Activated T-cell treated with anti-CD3 and anti-CD28 coated beads, Interleukin-2, amount 50 U/mL, for 24 hours (primary cell): ENCODE measurements around the gene DCST2.
A peak's percentile ranks its signal among the peaks of the same experiment; 100 is the strongest.

Experiments
- DNase-seq: peaks from one replicate; pipeline ENCODE4 v3.0.0-alpha.2; 2020
- H3K27ac Mint-ChIP-seq: 2 replicates; pipeline ENCODE4 v1.8.0; 2020; ENCODE audit warnings: mild to moderate bottlenecking, mixed read lengths
- H3K27me3 Mint-ChIP-seq: 2 replicates; pipeline ENCODE4 v1.8.0; 2020; ENCODE audit warnings: mixed read lengths
- H3K36me3 Mint-ChIP-seq: 2 replicates; pipeline ENCODE4 v1.8.0; 2020; ENCODE audit warnings: low read depth, mixed read lengths
- H3K4me1 Mint-ChIP-seq: 2 replicates; pipeline ENCODE4 v1.8.0; 2020; ENCODE audit warnings: low read depth, mixed read lengths
- H3K4me3 Mint-ChIP-seq: 2 replicates; pipeline ENCODE4 v1.8.0; 2020; ENCODE audit warnings: mild to moderate bottlenecking, moderate library complexity, mixed read lengths
- H3K9me3 Mint-ChIP-seq: 2 replicates; pipeline ENCODE4 v1.8.0; 2020; ENCODE audit warnings: mixed read lengths

The DCST2 gene

DNA sequence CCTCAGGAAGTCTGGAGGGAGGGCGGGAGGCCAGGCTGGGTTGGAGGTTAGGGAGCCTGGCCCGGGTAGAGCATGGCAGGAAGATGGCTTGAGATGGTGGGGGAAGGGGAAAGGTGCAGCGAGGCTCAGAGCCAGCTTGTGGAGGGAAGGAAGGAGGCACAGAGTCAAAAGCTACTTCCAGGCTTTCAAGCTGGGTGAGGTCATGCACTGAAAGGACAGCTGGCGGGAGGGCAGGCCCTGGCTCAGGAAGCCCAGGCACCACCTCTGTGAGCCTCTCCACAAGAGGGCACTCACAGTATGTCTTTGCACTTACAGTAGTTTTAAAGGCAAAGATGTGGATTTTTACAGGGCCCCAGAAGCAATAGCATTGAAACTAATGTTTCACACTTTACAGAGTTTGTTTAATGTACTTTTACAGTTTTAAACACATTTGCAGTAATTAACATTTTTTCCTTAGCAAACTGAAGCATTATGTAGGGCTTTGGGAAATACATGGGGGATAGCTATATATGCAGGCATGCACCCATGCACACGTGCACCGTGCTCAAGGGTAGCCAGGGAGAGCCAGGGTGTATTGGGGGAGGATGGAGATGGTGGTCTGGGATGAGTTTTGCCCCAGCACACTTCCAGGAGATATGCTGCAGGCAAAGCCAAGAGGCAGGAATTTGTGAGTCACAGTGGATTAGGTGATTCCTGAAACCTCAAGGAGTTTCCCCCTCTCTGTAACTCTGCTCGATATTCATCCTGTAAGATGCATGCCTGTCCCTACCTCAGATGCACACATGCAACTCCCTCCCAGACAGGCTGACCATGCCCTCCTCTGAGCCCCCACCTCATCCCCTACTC lies 11.5 kb upstream of the DCST2 start:
- Mint-ChIP-seq H3K36me3 (no peaks in the 10 kb centered on the region), H3K27ac (no peak overlapping the region), H3K4me1 (peaks cover 12% of the 10 kb centered on the region)

DNA sequence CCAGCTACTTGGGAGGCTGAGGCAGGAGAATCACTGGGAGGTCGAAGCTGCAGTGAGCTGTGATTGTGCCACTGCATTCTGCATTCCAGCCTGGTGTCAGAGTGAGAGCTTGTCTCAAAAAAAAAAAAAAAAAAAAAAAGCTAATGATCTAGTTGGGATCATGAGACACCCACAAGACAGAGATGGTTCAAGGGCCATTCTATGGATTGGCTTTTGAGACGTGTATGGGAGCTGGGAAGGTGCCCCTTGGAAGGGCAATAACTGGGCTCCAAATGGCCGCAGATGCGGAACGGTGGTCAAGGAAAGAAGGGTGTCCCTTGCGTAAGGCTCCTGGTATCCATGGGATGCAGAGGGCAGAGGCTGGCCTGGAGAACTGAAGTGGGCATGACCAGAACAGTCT lies 10.8 kb upstream of the DCST2 start:
- no peak for DNase-seq
- H3K9me3 Mint-ChIP-seq = no peaks in the 10 kb centered on the region
- no peaks in the 10 kb centered on the region for H3K36me3 Mint-ChIP-seq
- peaks cover 7% of the 10 kb centered on the region for H3K4me1 Mint-ChIP-seq
- H3K4me3 Mint-ChIP-seq = no peak overlapping the region
- no peak overlapping the region for H3K27ac Mint-ChIP-seq
- H3K27me3 Mint-ChIP-seq = no peaks in the 10 kb centered on the region

More for the DNA sequence above, 11.5 kb upstream of the DCST2 start:
- DNase-seq = peak; percentile 55
- Mint-ChIP-seq H3K27me3 (no peaks in the 10 kb centered on the region), H3K9me3 (no peaks in the 10 kb centered on the region), H3K4me3 (no peak overlapping the region)

DNA sequence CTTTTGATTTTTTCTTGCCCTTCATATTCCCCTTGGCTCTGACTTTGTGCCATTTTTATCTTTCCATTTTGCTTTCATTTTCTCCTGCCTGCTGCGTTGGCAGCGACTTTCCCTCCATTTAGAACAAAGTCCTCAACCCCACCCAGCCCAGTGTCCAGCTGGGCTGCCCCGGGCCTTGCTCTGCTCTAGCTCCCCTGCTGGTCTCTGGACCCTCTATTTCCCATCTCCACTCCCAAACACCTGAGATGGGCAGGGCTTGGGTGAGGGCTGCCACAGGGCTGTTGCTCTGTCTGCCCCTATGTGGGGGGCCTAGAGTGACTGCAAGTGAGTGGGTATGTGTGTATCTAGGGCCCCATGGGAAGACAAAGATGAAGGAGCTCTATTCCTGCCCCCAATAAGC lies 10.2 kb upstream of the DCST2 start:
- no peak overlapping the region for H3K4me3 Mint-ChIP-seq
- no peaks in the 10 kb centered on the region for H3K9me3 Mint-ChIP-seq
- H3K27ac Mint-ChIP-seq = no peak overlapping the region
- H3K27me3 Mint-ChIP-seq = no peaks in the 10 kb centered on the region
- H3K4me1 Mint-ChIP-seq = peaks cover 7% of the 10 kb centered on the region
- H3K36me3 Mint-ChIP-seq = no peaks in the 10 kb centered on the region
- DNase-seq = no peak

DNA sequence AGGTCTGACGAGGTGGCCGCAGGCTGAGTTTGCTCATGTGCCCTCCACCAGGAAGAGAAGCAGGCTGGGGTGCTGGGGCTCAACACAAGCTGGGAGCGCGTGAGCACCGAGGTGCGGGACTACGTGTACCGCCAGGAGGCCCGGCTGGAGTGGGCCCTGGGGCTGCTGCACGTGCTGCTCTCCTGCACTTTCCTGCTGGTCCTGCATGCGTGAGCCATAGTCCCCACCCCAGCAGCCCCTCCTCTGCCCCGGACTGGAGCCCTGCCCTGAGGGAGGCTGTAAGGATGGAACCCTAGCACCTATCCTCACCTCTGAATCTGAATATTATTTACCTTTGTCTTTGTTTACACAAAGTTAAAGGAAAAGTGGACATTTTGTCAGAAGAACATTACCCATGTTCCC lies 9.7 kb upstream of the DCST2 start:
- Mint-ChIP-seq H3K4me1 (peaks cover 7% of the 10 kb centered on the region), H3K27me3 (peaks cover 2% of the 10 kb centered on the region), H3K4me3 (no peak overlapping the region), H3K27ac (no peak overlapping the region), H3K36me3 (no peaks in the 10 kb centered on the region), H3K9me3 (no peaks in the 10 kb centered on the region)
- no peak for DNase-seq

DNA sequence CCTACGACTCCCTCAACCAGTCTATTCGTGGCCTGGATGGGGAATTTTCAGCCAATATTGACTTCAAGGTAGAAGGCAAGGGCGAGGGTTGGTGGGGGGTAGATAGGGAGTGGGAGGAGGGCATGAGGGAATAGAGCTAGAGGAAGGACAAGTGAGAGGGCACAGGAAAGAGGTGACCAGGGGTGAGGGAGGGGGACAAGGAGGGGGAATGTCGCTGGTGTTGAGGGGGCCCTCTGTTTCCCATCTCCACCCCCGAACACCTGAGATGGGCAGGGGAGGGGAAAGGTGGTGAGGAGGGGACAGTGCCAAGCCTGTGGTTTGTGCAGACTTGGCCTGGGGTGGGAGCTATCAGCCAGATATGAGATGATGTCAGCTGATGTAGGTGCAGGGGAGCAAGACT lies 9.2 kb upstream of the DCST2 start:
- Mint-ChIP-seq H3K9me3 (no peaks in the 10 kb centered on the region), H3K27ac (no peak overlapping the region), H3K4me1 (peaks cover 7% of the 10 kb centered on the region), H3K36me3 (no peaks in the 10 kb centered on the region), H3K4me3 (no peak overlapping the region), H3K27me3 (peaks cover 2% of the 10 kb centered on the region)
- DNase-seq = no peak

DNA sequence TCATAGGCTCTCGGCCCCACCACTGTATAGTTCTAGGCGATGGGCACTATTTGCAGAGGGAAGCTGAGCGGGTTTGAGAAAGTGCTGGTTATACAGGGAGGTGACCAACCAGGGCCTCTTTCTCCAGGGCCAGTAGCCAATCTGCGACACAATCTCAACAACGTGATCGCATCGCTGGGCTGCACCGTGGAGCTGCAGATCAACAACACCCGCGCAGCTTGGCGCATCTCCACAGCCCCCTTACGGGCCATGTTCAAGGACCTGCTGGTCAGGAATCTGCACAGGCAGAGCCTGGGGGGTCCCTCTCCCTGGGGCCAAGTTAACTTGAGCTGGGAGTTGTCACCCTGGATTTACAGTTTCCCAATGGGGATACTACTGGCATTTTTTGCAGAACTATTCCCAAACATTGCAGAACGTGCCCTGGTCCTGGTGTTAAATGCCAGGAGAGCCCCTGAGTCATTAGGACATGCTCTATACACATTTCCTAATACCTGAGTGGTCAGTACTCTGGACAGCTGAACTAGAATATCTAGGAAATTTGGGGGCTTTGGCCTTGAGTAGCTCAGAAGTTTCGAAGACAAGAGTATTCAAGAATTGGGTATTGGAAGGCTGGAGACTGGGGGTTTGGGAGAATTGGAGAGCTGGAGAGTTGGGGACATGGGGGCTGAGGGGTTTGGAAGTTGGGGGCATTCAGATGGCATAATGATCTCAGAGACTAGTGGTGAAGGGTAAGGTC lies 6.9 kb upstream of the DCST2 start:
- no peak for DNase-seq
- H3K9me3 Mint-ChIP-seq = no peaks in the 10 kb centered on the region
- peaks cover 7% of the 10 kb centered on the region for H3K4me1 Mint-ChIP-seq
- H3K4me3 Mint-ChIP-seq = no peak overlapping the region
- no peaks in the 10 kb centered on the region for H3K36me3 Mint-ChIP-seq
- peaks cover 2% of the 10 kb centered on the region for H3K27me3 Mint-ChIP-seq
- no peak overlapping the region for H3K27ac Mint-ChIP-seq

DNA sequence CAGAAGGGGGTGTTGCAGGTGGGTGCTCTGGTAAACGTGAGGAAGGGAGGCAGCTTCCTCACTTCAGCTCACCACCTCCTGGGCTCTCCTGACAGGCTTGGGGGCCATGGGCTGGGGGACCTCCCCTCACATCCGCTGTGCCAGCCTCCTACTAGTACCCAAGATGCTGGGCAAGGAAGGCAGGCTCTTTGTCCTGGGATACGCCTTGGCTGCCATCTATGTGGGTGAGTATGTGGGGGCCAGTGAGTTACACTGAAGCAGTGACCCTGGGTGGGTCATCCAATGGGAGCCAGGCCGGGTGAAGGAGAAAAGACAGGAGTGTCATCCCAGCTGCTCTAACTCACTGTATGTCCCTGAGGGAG lies 5.7 kb upstream of the DCST2 start:
- no peaks in the 10 kb centered on the region for H3K36me3 Mint-ChIP-seq
- no peak for DNase-seq
- H3K9me3 Mint-ChIP-seq = no peaks in the 10 kb centered on the region
- H3K27me3 Mint-ChIP-seq = peaks cover 2% of the 10 kb centered on the region
- H3K4me1 Mint-ChIP-seq = no peaks in the 10 kb centered on the region
- H3K27ac Mint-ChIP-seq = no peak overlapping the region
- no peak overlapping the region for H3K4me3 Mint-ChIP-seq

DNA sequence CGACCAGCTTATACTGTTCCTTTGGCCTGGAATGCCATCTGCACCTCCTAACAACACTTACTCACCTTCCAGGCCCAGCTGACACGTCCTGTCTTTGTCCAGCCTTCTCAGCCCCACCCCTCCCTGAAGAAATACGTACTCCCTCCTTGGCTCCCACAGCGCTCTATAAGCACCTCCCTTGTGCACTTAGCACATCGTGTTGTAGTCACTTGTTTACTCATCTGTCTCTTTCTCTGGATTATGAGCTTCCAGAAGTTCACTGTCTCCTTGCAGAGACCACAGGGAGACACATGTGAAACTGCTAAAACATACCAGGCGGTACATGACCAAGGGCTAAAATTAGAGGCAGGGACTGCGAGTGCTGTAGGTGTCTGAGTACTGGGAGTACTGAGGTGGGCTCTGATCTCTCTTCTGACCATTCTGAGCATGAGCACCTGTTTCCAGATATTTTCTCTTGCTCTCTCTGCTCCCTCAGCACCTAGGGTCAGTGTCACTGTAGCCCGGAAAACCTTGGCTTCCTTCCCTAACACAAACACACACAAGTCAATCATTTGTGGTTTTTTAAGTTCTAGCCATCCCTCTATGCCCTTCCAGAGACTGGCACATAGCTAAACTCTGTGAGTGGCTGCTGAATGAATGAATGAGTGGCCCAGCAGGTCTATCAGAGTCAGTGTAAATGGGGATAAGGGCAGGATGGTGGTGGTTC lies 5.2 kb upstream of the DCST2 start:
- DNase-seq = no peak
- no peak overlapping the region for H3K27ac Mint-ChIP-seq
- H3K27me3 Mint-ChIP-seq = peaks cover 2% of the 10 kb centered on the region
- H3K36me3 Mint-ChIP-seq = no peaks in the 10 kb centered on the region
- H3K9me3 Mint-ChIP-seq = no peaks in the 10 kb centered on the region
- H3K4me1 Mint-ChIP-seq = no peaks in the 10 kb centered on the region
- H3K4me3 Mint-ChIP-seq = no peak overlapping the region

DNA sequence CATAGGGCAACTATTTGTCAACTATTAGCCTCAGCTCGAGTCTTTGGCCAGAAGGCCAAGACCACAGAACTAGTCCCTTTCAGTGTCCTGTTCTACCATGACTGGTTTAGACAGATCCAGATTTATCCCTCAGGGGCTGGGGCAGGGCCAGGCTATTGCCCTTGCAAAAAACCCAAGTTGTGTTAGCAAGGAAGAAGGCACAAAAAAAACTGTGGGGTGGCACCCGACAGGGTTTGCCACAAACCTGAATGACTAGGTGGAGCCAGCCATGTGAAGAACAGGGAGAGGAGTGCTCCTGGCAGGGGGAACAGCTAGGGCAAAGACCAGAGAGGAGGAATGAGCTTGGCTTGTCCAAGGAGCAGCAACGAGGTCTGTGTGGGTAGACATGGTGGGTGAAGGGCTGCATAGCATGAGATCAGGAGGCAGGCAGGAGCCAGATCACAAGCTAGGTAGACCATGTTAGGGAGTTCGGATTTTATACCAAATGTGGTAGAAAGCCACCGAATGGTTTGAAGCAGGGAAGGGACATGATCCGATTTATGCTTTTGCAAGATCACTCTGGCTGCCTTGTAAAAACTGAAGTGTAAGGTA lies 4.4 kb upstream of the DCST2 start:
- H3K27ac Mint-ChIP-seq = no peak overlapping the region
- no peaks in the 10 kb centered on the region for H3K4me1 Mint-ChIP-seq
- no peaks in the 10 kb centered on the region for H3K9me3 Mint-ChIP-seq
- H3K36me3 Mint-ChIP-seq = no peaks in the 10 kb centered on the region
- DNase-seq = no peak
- peaks cover 2% of the 10 kb centered on the region for H3K27me3 Mint-ChIP-seq
- H3K4me3 Mint-ChIP-seq = no peak overlapping the region

DNA sequence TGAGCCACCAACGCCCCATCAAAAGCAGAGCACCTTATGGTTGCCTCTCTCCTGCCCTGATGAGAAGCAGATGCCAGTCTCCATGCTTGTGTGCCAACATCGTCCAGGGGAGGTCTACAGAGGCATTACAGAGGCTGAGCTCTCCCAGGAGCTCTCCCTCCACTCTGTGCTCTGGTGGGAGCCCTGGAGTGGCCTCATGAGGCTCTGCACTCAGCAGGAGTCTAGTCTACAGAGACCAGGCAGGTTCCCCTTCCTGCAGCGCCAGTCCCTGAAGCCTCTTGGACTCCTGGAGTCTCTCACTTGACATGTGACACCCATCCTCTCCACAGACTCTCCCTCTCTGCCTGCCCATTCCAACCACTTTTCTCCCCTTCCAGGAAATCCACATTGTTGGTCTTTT lies 3.5 kb upstream of the DCST2 start:
- H3K27ac Mint-ChIP-seq = no peak overlapping the region
- H3K4me3 Mint-ChIP-seq = no peak overlapping the region
- no peaks in the 10 kb centered on the region for H3K36me3 Mint-ChIP-seq
- H3K4me1 Mint-ChIP-seq = no peaks in the 10 kb centered on the region
- DNase-seq = no peak
- H3K9me3 Mint-ChIP-seq = no peaks in the 10 kb centered on the region
- peaks cover 2% of the 10 kb centered on the region for H3K27me3 Mint-ChIP-seq

DNA sequence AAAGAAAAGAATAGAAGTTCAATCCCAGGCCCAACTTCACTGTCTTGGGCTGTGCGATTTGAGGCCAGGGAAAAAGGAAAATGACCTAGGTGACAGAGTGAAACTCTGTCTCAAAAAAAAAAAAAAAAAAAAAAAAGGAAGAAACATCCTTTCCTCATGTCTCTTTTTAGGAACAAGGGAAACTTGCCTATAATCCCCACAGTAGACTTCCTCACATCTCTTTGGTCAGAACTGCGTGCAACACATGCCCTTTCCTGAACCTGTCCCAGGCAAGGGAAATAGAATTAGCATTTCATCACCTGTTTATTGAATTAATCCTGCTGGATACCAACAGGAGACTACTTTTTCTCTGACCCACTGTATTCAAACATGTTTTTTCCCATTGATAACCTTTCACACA lies 2.4 kb upstream of the DCST2 start:
- no peak for DNase-seq
- H3K4me3 Mint-ChIP-seq = no peak overlapping the region
- H3K36me3 Mint-ChIP-seq = no peaks in the 10 kb centered on the region
- no peaks in the 10 kb centered on the region for H3K4me1 Mint-ChIP-seq
- no peaks in the 10 kb centered on the region for H3K9me3 Mint-ChIP-seq
- H3K27ac Mint-ChIP-seq = no peak overlapping the region
- peaks cover 2% of the 10 kb centered on the region for H3K27me3 Mint-ChIP-seq

DNA sequence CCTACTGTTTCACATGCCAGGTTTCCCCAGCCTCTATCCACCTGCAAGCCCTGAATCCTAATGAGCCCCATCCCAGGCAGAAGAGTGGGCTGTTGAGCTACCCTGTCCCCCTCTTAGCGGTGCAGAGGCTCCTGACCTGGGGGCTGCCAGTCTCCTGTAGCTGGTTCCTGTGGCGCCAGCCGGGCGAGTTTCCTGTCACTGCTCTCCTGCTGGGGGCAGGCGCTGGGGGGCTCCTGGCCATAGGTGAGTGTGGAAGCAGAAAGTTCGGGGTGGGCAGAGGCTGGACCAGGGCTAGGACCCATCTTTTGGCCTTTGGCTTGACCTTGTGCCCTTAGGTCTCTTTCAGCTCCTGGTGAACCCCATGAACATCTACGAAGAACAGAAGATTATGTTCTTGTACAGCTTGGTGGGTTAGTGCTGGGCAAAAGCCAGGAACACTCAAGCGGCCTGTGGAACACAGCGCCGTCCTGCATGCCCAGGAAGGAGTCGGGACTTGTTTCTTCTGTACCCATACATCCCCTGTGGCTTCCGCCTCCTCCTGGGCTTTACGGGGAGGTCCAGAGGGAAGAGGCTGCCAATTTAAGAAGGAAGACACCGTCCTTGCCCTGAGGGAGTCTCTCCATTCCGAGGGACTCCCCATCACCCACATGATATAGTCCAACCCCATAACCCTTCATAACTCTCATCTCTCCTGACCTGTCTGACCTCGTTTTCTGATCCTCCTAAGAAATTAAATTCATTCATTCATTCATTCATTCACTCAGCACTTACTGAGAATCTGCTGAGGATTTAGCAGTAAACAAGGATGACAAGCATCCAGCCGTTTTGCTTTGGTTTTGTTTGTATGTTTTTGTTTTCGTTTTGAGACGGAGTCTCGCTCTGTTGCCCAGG lies 982 bp upstream of the DCST2 start:
- Mint-ChIP-seq H3K4me1 (no peaks in the 10 kb centered on the region), H3K36me3 (no peaks in the 10 kb centered on the region), H3K4me3 (no peak overlapping the region), H3K9me3 (no peaks in the 10 kb centered on the region), H3K27ac (no peak overlapping the region), H3K27me3 (peaks cover 2% of the 10 kb centered on the region)
- no peak for DNase-seq

DNA sequence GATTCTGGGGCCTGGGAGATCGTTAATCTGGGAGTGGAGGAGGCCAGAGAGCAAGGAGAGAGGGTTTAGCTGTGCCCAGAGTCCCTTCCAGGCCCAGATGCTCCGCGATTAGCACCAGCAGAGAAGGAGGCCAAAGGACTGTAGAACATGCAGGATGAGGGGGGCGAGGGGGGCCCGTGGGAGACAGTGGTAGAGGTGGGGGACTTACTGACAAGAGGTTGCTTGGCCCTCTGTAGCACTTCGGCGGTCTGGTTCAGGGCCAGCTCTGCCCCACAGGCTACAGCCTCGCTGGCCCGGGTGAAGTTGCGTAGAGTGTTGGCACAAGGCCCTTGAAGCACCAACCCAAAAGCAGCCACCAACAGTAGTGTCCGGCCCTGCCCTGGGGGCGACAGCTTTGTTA lies 695 bp downstream of the DCST2 start:
- no peak for DNase-seq
- Mint-ChIP-seq H3K4me3 (no peak overlapping the region), H3K27ac (no peak overlapping the region), H3K27me3 (no peaks in the 10 kb centered on the region), H3K9me3 (no peaks in the 10 kb centered on the region), H3K36me3 (no peaks in the 10 kb centered on the region), H3K4me1 (no peaks in the 10 kb centered on the region)

DNA sequence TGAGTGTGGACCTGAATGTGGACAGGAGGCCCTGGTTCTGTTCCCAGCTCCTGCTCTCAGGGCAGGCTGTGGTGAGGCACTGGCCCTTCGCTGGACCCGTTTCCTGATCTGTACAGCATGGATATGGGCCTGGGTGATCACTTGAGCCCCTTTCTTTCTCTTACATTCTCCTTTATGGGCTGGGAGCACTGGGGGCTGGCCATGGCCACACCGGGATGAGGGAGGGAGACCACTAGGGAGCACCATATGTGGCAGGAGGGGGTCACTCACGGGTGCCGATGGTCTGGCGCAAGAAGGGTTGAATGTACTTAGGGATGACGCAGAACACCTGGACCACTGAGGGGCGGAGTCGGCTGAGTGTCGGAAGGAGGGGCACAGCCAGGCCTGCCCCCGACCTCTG lies 2.7 kb downstream of the DCST2 start:
- Mint-ChIP-seq H3K4me1 (no peaks in the 10 kb centered on the region), H3K27ac (no peak overlapping the region), H3K9me3 (no peaks in the 10 kb centered on the region), H3K4me3 (no peak overlapping the region), H3K36me3 (no peaks in the 10 kb centered on the region), H3K27me3 (no peaks in the 10 kb centered on the region)
- DNase-seq = no peak
